HEK293T (cell line): ENCODE measurements around the gene HMGCR.

Experiments
- CTCF ChIA-PET: fragments of 350-600 bp; formaldehyde crosslinking; extraction: SDS; loops from one replicate; lab custom pipeline; 2021; ENCODE audit warnings: antibody characterized with exemption, inconsistent platforms; lab: Yijun Ruan, JAX
- POLR2A ChIA-PET: fragments of 350-600 bp; formaldehyde crosslinking; extraction: SDS; loops from one replicate; lab custom pipeline; 2020; ENCODE audit warnings: antibody characterized with exemption, inconsistent platforms; lab: Yijun Ruan, JAX
- DNase-seq: peaks from one replicate; pipeline ENCODE4 v3.0.0; 2012; ENCODE audit warnings: mixed read lengths; ENCODE audit errors: extremely low spot score
- ARNT ChIP-seq: fragments of 450-650 bp; IDR thresholded peaks from 2 replicates; pipeline ENCODE4 v1.6.1; 2017; ENCODE audit warnings: mild to moderate bottlenecking
- BHLHE40 ChIP-seq: fragments of 450-650 bp; IDR thresholded peaks from 2 replicates; pipeline ENCODE4 v1.6.1; 2016; ENCODE audit warnings: mild to moderate bottlenecking, moderate library complexity, borderline replicate concordance
- CTBP1 ChIP-seq: fragments of 450-650 bp; IDR thresholded peaks from 2 replicates; pipeline ENCODE4 v1.6.1; 2016; ENCODE audit warnings: borderline replicate concordance
- ELF4 ChIP-seq: fragments of 450-650 bp; IDR thresholded peaks from 2 replicates; pipeline ENCODE4 v1.6.1; 2017; ENCODE audit warnings: antibody characterized with exemption
- FOXA1 ChIP-seq: fragments of 450-650 bp; IDR thresholded peaks from 2 replicates; pipeline ENCODE4 v1.6.1; 2016; ENCODE audit warnings: mild to moderate bottlenecking
- FOXK2 ChIP-seq: fragments of 450-650 bp; IDR thresholded peaks from 2 replicates; pipeline ENCODE4 v1.6.1; 2016; ENCODE audit warnings: mild to moderate bottlenecking
- FOXM1 ChIP-seq: fragments of 450-650 bp; IDR thresholded peaks from 2 replicates; pipeline ENCODE4 v1.6.1; 2017; ENCODE audit warnings: mild to moderate bottlenecking, borderline replicate concordance
- HDGF ChIP-seq: fragments of 450-650 bp; IDR thresholded peaks from 2 replicates; pipeline ENCODE4 v1.6.1; 2017; ENCODE audit warnings: antibody characterized with exemption, borderline replicate concordance
- L3MBTL2 ChIP-seq: fragments of 450-650 bp; conservative IDR thresholded peaks from 2 replicates; pipeline ENCODE4 v1.6.1; 2016; ENCODE audit warnings: mild to moderate bottlenecking
- LEF1 ChIP-seq: fragments of 450-650 bp; IDR thresholded peaks from 2 replicates; pipeline ENCODE4 v1.6.1; 2017; ENCODE audit warnings: mild to moderate bottlenecking, borderline replicate concordance
- NFRKB ChIP-seq: fragments of 450-650 bp; IDR thresholded peaks from 2 replicates; pipeline ENCODE4 v1.6.1; 2016; ENCODE audit warnings: mild to moderate bottlenecking, moderate library complexity
- SP1 ChIP-seq: fragments of 450-650 bp; IDR thresholded peaks from 2 replicates; pipeline ENCODE4 v1.6.1; 2017
- SUZ12 ChIP-seq: fragments of 450-650 bp; IDR thresholded peaks from 2 replicates; pipeline ENCODE4 v1.6.1; 2016; ENCODE audit warnings: mild to moderate bottlenecking
- TARDBP ChIP-seq: fragments of 450-650 bp; IDR thresholded peaks from 2 replicates; pipeline ENCODE4 v1.6.1; 2016
- ZNF384 ChIP-seq: fragments of 450-650 bp; IDR thresholded peaks from 2 replicates; pipeline ENCODE4 v1.6.1; 2016
- TF ChIP-seq, protein P1 (sequence below): fragments of 450-650 bp; IDR thresholded peaks from 2 replicates; pipeline ENCODE4 v1.6.1; 2016

HMGCR gene

GRCh38 chr5:75389430-75389829 is 52.4 kb downstream of the HMGCR start:
- DNase-seq, result no peak
- TF ChIP-seq SUZ12 (no peak), SP1 (no peak), ARNT (no peak), ELF4 (no peak), L3MBTL2 (no peak), LEF1 (no peak), CTBP1 (no peak), HDGF (no peak), FOXA1 (no peak), TARDBP (no peak), FOXM1 (no peak), NFRKB (no peak), ZNF384 (no peak), BHLHE40 (no peak), FOXK2 (no peak)
- TF ChIP-seq, protein P1, sequence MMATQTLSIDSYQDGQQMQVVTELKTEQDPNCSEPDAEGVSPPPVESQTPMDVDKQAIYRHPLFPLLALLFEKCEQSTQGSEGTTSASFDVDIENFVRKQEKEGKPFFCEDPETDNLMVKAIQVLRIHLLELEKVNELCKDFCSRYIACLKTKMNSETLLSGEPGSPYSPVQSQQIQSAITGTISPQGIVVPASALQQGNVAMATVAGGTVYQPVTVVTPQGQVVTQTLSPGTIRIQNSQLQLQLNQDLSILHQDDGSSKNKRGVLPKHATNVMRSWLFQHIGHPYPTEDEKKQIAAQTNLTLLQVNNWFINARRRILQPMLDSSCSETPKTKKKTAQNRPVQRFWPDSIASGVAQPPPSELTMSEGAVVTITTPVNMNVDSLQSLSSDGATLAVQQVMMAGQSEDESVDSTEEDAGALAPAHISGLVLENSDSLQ, result no peak
- CTCF ChIA-PET, result no interaction called here
- POLR2A ChIA-PET, result no interaction called here

GRCh38 chr5:75395277-75395676 is 58.3 kb downstream of the HMGCR start:
- no peak for DNase-seq
- ChIA-PET POLR2A (no interaction called here), CTCF (interaction anchor here (0.6 kb wide), 1 partner anchor 107 kb away, joined by 3 read pairs; no protein-coding TSS in a partner anchor)
- TF ChIP-seq, protein P1, result no peak
- TF ChIP-seq TARDBP, result no peak
- TF ChIP-seq NFRKB, result no peak
- no peak for TF ChIP-seq ARNT
- TF ChIP-seq FOXK2, result no peak
- TF ChIP-seq ZNF384, result no peak
- TF ChIP-seq FOXA1, result no peak
- no peak for TF ChIP-seq ELF4
- TF ChIP-seq SP1, result no peak
- no peak for TF ChIP-seq LEF1
- no peak for TF ChIP-seq BHLHE40

- CTCF ChIA-PET, result no interaction called here
- no peak for TF ChIP-seq LEF1
- POLR2A ChIA-PET, result no interaction called here
- DNase-seq, result no peak
Observed at GRCh38 chr5:75405296-75405695, 68.3 kb downstream of the HMGCR start.
